Uterus (tissue), 2 donors: ENCODE measurements around the gene PLA2G6.

Experiments
- CTCF ChIP-seq, 4 experiments: fragments of 200-600 bp in 2 of 4; fragments of 450-650 bp in 2 of 4; sonication (generic) in 2 of 4; IDR thresholded peaks; one replicate each; pipeline ENCODE4 v1.5.1; 2016 to 2019; ENCODE audit warnings: antibody characterized with exemption in 4 of 4, mild to moderate bottlenecking in 2 of 4, moderate library complexity in 1 of 4
- POLR2A ChIP-seq, 2 donors: fragments of 450-650 bp; IDR thresholded peaks; one replicate each; pipeline ENCODE4 v1.6.1; 2016; ENCODE audit warnings: antibody characterized with exemption in 2 of 2, mild to moderate bottlenecking in 1 of 2, moderate library complexity in 1 of 2

GRCh38 chr22:38190581-38190980 is 9.0 kb upstream of the PLA2G6 start:
- no peak for TF ChIP-seq CTCF (IDR thresholded peaks at IDR 0.05)
- no peak for TF ChIP-seq POLR2A (IDR thresholded peaks at IDR 0.05)
